Stimulated activated CD4-positive, alpha-beta T cell treated with anti-CD3 and anti-CD28 coated beads, Interleukin-2, amount 100 ng/mL, for 48 hours (primary cell): ENCODE measurements around the gene CCDC137.
"Not testable (repeated sequence)": the region's sequence is repeated elsewhere in the genome, so short reads cannot be mapped to it uniquely, and the experiment has no call there.

Experiments
- DNase-seq, 2 donors: peaks; one replicate each; pipeline ENCODE4 v3.0.0-alpha.2; 2020

The CCDC137 gene, protein sequence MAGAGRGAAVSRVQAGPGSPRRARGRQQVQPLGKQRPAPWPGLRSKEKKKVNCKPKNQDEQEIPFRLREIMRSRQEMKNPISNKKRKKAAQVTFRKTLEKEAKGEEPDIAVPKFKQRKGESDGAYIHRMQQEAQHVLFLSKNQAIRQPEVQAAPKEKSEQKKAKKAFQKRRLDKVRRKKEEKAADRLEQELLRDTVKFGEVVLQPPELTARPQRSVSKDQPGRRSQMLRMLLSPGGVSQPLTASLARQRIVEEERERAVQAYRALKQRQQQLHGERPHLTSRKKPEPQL

DNA sequence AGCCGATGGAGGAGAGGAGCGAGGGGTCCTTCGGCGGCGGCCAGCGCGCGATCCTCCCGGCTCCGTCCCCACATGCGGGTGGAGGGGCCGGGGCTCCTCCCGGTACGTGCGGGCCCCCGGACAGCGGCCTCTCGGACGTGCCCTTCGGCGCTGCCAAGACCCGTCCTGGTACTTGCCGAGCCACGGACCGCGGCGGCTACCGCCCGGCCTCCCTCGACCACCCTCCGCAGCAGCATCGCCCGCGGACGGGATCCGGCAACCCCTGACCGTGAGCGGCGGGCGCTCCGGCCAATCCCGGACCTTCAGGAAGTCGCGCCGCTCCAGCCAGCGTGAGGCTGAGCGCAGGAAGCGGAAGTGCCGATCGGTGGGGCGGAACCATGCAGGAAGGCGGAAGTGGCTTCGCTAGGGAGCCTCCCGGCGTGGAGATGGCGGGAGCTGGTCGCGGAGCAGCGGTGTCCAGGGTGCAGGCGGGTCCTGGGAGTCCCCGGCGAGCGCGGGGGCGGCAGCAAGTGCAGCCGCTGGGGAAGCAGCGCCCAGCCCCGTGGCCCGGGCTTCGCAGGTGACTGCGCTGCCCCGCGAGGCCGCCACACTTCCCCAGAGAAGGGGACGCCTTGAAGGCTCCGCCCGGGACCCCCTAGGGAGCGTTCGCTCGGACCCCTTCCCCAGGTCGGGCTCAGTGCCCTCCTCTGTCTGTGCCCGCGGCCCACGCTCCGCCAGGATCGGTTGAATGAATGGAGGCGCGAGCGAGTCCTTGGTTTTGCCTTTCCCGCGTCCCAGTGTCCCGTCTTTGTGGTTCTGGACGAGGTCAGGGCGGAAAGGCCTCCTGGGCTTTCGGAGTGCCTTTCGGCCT, at the start of gene CCDC137, which contains the start of gene OXLD1:
Gene CCDC137 (plus strand): TSS at position 396 of the 850 bp plus-strand sequence. CDS start 30 bp downstream, at position 426.
Gene OXLD1 (minus strand): TSS at position 264 of the 850 bp plus-strand sequence. CDS start 28 bp downstream, at position 236.
- DNase-seq, result peak; percentile 90

DNA sequence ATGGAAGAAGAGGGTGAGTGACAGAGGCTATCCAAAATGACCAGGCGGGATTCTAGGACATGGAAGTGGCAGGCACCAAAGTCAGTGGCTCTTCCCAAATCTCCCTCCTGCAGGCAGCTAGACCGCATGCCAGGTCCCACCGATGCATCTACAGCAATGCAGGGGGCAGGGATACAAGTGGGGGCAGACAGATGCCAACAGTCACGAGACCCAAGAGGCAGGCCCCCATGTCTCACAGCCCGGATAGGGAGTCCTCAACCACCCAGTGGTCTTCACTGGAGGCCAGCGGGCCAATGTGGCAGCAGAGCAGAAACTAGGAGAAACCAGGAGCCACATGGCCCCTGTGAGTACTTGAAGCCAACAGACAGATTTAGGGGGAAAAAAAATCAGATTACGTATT, 49.7 kb upstream of the CCDC137 start:
- DNase-seq, result no peak

GRCh38 chr17:81618307-81618706, 48.2 kb upstream of the CCDC137 start:
- not testable (repeated sequence) for DNase-seq

- no peak for DNase-seq
Observed at GRCh38 chr17:81621494-81622130, 44.9 kb upstream of the CCDC137 start.

DNA sequence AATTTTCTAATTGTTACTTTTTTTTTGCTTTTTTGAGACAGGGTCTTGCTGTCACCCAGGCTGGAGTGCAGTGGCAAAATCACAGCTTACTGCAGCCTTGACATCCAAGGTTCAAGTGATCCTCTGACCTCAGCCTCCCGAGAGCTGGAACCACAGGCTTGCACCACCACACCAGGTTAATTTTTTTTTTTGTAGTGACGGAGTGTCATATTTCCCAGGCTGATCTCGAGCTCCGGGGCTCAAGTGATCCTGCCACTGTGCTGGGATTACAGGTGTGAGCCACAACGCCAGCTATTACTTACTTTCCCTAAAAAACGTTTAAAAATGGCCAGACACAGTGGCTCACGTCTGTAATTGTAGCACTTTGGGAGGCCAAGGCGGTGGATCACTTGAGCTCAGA, 36.3 kb upstream of the CCDC137 start:
- no peak for DNase-seq

DNA sequence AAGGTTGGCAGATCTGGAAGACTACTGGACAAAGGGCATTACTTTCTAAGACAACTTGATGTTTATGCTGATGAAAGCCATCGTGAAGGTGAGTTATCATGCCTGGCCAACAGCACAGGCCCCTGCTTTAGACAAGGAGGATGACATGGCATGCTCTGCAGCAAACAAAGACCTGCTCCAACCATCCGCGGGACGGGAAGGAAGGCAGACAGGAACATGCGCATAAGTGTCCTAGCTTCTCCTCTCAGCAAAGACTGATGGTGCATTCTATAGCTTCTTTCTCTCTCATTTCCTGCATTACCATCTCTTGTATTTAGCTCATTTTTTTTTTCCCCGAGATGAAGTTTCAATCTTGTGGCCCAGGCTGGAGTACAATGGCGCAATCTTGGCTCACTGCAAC, 35.1 kb upstream of the CCDC137 start:
- no peak for DNase-seq

GRCh38 chr17:81635431-81635830, 31.1 kb upstream of the CCDC137 start:
- DNase-seq, result no peak

DNA sequence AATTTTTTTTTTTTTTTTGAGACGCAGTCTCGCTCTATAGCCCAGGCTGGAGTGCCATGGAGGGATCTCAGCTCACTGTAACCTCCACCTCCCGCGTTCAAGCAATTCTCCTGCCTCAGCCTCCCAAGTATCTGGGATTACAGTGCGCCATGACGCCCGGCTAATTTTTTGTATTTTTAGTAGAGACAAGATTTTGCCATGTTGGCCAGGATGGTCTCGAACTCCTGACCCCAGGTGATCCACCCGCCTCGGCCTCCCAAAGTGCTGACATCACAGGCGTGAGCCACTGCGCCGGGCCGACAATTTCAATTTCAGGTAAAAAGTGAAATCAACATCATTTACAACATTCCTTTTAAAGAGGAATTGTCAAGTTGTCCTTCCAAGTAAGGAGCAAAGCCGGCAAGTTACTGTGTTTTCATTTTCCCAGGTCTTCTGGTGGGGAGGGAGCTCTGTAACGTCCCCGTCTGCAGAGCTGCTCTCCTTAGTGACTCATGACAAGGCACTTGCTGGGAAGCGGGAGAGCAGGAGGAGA, 30.5 kb upstream of the CCDC137 start:
- no peak for DNase-seq

DNA sequence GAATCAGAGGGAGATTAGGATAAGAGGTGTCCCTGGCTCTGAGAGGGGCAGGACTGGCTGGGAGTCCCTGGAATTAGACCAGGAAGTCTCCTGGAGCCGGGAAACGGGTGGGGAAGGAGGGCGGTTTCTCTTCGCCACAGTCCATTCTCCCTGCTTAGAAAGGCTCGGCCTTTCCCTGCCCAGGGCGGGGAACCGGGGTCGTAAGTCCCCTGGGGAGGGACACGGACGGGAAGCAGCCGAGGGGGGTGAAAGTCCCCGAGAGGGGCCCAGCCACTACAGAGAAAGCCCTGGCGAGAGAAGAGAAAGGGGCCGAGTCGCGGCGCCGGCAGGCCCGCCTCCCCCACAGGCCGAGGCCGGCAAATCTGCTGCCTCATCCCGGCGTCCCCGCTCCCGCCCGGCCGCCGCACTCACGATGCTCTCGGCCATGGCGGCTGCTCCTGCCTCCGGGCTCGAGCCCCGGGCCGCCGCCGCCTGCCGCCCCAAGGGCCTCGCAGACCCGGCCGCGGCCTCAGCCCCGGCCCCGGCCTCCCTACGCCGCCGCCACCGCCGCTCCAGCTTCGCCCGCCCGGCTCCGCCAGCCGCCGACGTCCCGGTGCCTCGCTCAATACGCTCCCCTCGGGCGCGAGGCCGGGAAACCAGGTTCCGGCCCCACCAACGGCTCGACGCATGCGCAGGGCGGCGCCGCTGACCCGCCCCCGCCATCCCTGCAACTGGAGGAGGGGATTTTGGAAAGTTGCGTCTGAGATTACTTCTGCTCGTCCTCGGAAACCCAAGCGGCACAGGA, 29.8 kb upstream of the CCDC137 start, which contains the start of the genes NPLOC4 and TSPAN10:
Gene NPLOC4 (minus strand): TSS at position 608 of the 784 bp plus-strand sequence. CDS start 182 bp downstream, at position 426.
Gene TSPAN10 (plus strand): TSS at position 692 of the 784 bp plus-strand sequence. CDS start 5,217 bp downstream, outside the sequence.
- peak; percentile 83 to 92 for DNase-seq

DNA sequence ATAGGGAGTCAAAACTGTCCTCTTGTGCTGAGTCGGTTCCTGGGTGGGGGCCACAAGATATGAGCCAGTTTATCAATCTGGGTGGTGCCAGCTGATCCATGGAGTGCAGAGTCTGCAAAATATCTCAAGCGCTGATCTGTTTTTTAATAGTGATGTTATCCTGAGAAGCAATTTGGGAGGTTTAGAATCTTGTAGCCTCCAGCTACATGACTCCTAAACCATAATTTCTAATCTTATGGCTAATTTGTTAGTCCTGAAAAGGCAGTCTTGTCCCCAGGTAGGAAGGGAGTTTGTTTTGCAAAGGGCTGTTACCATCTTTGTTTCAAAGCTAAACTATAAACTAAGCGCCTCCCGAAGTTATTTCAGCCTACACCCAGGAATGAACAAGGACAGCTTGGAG, 27.9 kb upstream of the CCDC137 start:
- no peak for DNase-seq

GRCh38 chr17:81640011-81640410, 26.5 kb upstream of the CCDC137 start:
- no peak for DNase-seq

DNA sequence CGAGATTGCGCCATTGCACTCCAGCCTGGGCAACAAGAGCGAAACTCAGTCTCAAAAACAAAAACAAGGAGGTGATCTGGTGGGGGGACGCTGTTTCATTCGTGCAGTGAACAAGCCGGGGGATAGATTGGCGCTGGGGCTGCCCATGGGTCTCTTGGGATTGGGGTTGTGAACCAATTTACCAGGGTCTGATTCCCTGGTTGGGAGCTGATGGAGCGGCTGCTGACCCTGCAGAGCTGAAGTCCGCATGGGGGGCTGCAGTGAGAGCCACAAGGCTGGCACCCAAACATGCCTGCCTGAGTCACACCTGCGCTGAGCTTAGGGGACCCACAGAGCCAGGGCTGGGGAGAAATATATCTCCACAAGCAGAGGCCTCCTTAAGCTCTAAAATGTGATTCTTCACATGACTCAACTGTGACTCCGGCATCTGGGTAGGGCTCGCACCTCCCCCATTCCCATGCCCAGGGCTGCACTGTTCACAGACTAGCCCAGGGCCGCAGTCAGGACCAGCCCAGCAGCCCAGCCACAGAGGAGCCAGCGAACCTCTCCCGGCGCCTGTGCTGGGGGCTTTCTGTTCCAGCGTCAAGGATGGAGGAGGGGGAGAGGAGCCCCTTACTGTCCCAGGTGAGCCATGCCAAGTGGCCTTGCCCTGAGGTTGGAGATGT, 24.6 kb upstream of the CCDC137 start:
- no peak for DNase-seq

DNA sequence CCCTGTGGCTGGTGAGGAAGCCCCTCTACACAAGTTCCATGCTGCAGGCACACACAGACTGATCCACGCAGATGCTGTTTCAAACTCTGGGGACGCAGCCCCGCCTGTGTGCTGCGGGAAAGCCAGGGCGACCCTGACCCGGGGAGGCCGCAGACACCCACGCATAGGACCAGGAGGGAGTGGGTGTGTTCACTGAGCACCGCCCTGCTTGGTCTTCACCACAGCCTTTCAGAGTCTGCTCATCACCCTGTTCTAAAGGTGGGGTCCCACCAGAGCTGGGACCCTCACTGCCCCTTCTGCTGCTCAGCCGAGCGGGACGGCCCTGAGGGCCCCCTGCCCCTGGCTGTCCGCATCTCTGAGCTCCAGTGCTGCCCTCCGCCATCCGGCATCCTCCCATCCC, 22.0 kb upstream of the CCDC137 start:
- no peak for DNase-seq

GRCh38 chr17:81644976-81645952, 21.3 kb upstream of the CCDC137 start:
- no peak for DNase-seq

- no peak for DNase-seq
Observed at GRCh38 chr17:81646869-81647600, 19.5 kb upstream of the CCDC137 start.

GRCh38 chr17:81647640-81648012, 18.9 kb upstream of the CCDC137 start:
- DNase-seq, result no peak

GRCh38 chr17:81648013-81648706, 18.4 kb upstream of the CCDC137 start:
- DNase-seq, result no peak

DNA sequence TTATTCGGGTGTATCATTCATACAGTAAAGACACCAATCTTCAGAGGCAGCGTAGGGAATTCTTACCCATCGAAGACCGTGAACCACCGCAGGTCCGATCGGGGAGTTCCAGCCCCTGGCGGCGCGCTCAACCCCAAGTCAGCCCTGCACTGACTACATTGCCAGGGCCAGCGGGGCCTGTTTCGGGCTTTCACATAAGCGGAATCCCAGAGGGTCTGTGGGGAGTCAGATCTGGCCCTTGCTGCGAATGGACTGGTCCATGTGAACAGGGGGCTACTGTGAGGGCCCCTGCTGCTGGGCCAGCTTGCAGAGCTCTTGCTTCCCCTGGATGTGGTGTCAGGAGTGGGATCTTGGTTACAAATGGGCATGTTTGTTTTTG, 17.8 kb upstream of the CCDC137 start:
- DNase-seq, result no peak

- DNase-seq, result no peak
Observed at GRCh38 chr17:81650951-81651350, 15.6 kb upstream of the CCDC137 start.
